DOHH2 (cell line): ENCODE results near the gene LPAR1.

Source experiments
- EZH2phosphoT487 ChIP-seq: fragments of 200-600 bp; sonication (generic); IDR thresholded peaks from 2 replicates; pipeline ENCODE4 v1.6.1; 2017; ENCODE audit warnings: borderline replicate concordance, mild to moderate bottlenecking, antibody characterized with exemption, low read length, moderate library complexity, mixed read lengths
- TF ChIP-seq, protein P1 (sequence below): fragments of 200-600 bp; sonication (generic); IDR thresholded peaks from one replicate; pipeline ENCODE4 v1.5.1; 2014; ENCODE audit warnings: antibody characterized with exemption, mild to moderate bottlenecking, low read depth, low read length; ENCODE audit not compliant: poor library complexity, severe bottlenecking

DNA sequence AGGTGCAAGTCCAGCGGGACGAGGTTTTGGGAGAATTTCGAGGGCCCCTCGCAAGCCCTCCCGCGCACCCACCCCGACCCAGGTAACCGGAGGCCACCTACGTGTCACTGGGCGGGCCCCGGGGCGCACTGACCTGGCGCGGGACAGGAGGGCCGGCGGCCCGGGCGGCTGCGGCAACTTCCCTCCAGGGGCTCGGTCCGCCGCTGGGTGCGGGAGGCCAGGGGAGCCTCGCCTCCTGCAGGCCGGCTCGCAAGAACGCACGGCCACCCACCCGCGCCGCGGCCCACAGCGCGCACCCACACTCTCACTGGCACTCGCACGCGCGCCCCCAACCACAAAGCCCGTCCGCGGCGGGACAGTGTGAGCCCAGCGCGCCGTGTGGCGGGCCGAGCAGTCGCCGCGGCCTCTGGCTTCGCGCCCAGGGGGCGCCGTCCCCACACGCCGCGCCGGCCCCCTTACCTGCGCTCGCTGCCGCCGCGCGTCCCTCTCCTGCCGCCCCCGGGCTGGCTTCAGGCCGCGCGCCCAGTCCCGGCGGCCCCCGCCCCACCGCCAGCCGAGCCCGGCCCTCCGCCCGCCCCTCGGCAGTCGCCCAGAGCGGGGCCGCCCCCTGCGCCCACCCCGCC lies 451 bp downstream of the LPAR1 start:
- TF ChIP-seq, protein P1, sequence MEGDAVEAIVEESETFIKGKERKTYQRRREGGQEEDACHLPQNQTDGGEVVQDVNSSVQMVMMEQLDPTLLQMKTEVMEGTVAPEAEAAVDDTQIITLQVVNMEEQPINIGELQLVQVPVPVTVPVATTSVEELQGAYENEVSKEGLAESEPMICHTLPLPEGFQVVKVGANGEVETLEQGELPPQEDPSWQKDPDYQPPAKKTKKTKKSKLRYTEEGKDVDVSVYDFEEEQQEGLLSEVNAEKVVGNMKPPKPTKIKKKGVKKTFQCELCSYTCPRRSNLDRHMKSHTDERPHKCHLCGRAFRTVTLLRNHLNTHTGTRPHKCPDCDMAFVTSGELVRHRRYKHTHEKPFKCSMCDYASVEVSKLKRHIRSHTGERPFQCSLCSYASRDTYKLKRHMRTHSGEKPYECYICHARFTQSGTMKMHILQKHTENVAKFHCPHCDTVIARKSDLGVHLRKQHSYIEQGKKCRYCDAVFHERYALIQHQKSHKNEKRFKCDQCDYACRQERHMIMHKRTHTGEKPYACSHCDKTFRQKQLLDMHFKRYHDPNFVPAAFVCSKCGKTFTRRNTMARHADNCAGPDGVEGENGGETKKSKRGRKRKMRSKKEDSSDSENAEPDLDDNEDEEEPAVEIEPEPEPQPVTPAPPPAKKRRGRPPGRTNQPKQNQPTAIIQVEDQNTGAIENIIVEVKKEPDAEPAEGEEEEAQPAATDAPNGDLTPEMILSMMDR: no peak
- no peak for TF ChIP-seq EZH2phosphoT487
